ENCODE results near the gene IL4.
"Not testable (repeated sequence)": the region's sequence is repeated elsewhere in the genome, so short reads cannot be mapped to it uniquely, and the experiment has no call there.

The IL4 gene

GRCh38 chr5:132673939-132674630, at the start of gene IL4:
Gene IL4, plus strand, starts transcription at chr5:132673989. Its CDS starts 62 bp downstream, at chr5:132674051.
- DNase-seq (ENCODE audit: low read depth in 4 of 4, low spot score in 1 of 4): no peak

- no peak for DNase-seq (ENCODE audit: low read depth in 4 of 4, low spot score in 1 of 4)
Observed at GRCh38 chr5:132627470-132627869, 46.3 kb upstream of the IL4 start.

GRCh38 chr5:132628814-132629213, 45.0 kb upstream of the IL4 start:
- no peak for DNase-seq (ENCODE audit: low read depth in 4 of 4, low spot score in 1 of 4)

- DNase-seq (ENCODE audit: low read depth in 4 of 4, low spot score in 1 of 4): no peak
Observed at GRCh38 chr5:132629230-132629944, 44.4 kb upstream of the IL4 start.

GRCh38 chr5:132633587-132633986, 40.2 kb upstream of the IL4 start:
- not testable (repeated sequence) for DNase-seq (ENCODE audit: low read depth in 4 of 4, low spot score in 1 of 4)

GRCh38 chr5:132635873-132636272, 37.9 kb upstream of the IL4 start:
- no peak for DNase-seq (ENCODE audit: low read depth in 4 of 4, low spot score in 1 of 4)

GRCh38 chr5:132637241-132637640, 36.5 kb upstream of the IL4 start:
- DNase-seq (ENCODE audit: low read depth in 4 of 4, low spot score in 1 of 4): no peak

- DNase-seq (ENCODE audit: low read depth in 4 of 4, low spot score in 1 of 4): no peak
Observed at GRCh38 chr5:132639706-132640130, 34.1 kb upstream of the IL4 start.

GRCh38 chr5:132640613-132641012, 33.2 kb upstream of the IL4 start:
- DNase-seq (ENCODE audit: low read depth in 4 of 4, low spot score in 1 of 4): no peak

GRCh38 chr5:132641241-132641723, 32.5 kb upstream of the IL4 start:
- no peak for DNase-seq (ENCODE audit: low read depth in 4 of 4, low spot score in 1 of 4)

GRCh38 chr5:132641841-132642240, 31.9 kb upstream of the IL4 start:
- DNase-seq (ENCODE audit: low read depth in 4 of 4, low spot score in 1 of 4): no peak

- no peak for DNase-seq (ENCODE audit: low read depth in 4 of 4, low spot score in 1 of 4)
Observed at GRCh38 chr5:132644177-132644576, 29.6 kb upstream of the IL4 start.

GRCh38 chr5:132646583-132647266, 27.1 kb upstream of the IL4 start:
- DNase-seq (ENCODE audit: low read depth in 4 of 4, low spot score in 1 of 4): no peak

- no peak for DNase-seq (ENCODE audit: low read depth in 4 of 4, low spot score in 1 of 4)
Observed at GRCh38 chr5:132647473-132647872, 26.3 kb upstream of the IL4 start.

- DNase-seq (ENCODE audit: low read depth in 4 of 4, low spot score in 1 of 4): no peak
Observed at GRCh38 chr5:132648355-132648754, 25.4 kb upstream of the IL4 start.

- no peak for DNase-seq (ENCODE audit: low read depth in 4 of 4, low spot score in 1 of 4)
Observed at GRCh38 chr5:132651838-132652469, 21.8 kb upstream of the IL4 start.

GRCh38 chr5:132653716-132654115, 20.1 kb upstream of the IL4 start:
- no peak for DNase-seq (ENCODE audit: low read depth in 4 of 4, low spot score in 1 of 4)

- peak in 2 of 4 experiments; percentile 20 to 36 for DNase-seq (ENCODE audit: low read depth in 4 of 4, low spot score in 1 of 4)
Observed at GRCh38 chr5:132655821-132656773, 17.7 kb upstream of the IL4 start.

GRCh38 chr5:132656774-132657355, 16.9 kb upstream of the IL4 start:
- DNase-seq (ENCODE audit: low read depth in 4 of 4, low spot score in 1 of 4): no peak

Data from stimulated activated CD4-positive, alpha-beta T cell treated with anti-CD3 and anti-CD28 coated beads, Interleukin-1b, Interleukin-23, amount 100 ng/mL, for 24 hours (primary cell).